Ishikawa (cell line): ENCODE measurements around the gene GNRH2.

Source experiments
- CEBPB ChIP-seq: IDR thresholded peaks from 2 replicates; pipeline ENCODE4 v1.6.1; 2012
- CREB1 ChIP-seq: IDR thresholded peaks from 2 replicates; pipeline ENCODE4 v1.6.1; 2012; ENCODE audit warnings: low read depth
- EGR1 ChIP-seq: IDR thresholded peaks from 2 replicates; pipeline ENCODE4 v1.6.1; 2012
- EP300 ChIP-seq: IDR thresholded peaks from 2 replicates; pipeline ENCODE4 v1.6.1; 2012; ENCODE audit warnings: borderline replicate concordance
- FOXM1 ChIP-seq: IDR thresholded peaks from 2 replicates; pipeline ENCODE4 v1.6.1; 2012; ENCODE audit warnings: low read depth, borderline replicate concordance
- NFIC ChIP-seq: IDR thresholded peaks from 2 replicates; pipeline ENCODE4 v1.6.1; 2012
- RAD21 ChIP-seq: IDR thresholded peaks from 2 replicates; pipeline ENCODE4 v1.6.1; 2012; ENCODE audit warnings: low read depth
- REST ChIP-seq: IDR thresholded peaks from 2 replicates; pipeline ENCODE4 v1.6.1; 2012; ENCODE audit warnings: low read depth, mild to moderate bottlenecking
- TAF1 ChIP-seq: IDR thresholded peaks from 2 replicates; pipeline ENCODE4 v1.6.1; 2012; ENCODE audit warnings: low read depth, mild to moderate bottlenecking
- TCF12 ChIP-seq: IDR thresholded peaks from 2 replicates; pipeline ENCODE4 v1.6.1; 2012; ENCODE audit warnings: low read depth
- TEAD4 ChIP-seq: IDR thresholded peaks from 2 replicates; pipeline ENCODE4 v1.6.1; 2012
- YY1 ChIP-seq: IDR thresholded peaks from 2 replicates; pipeline ENCODE4 v1.6.1; 2012; ENCODE audit warnings: low read depth
- ZBTB7A ChIP-seq: IDR thresholded peaks from 2 replicates; pipeline ENCODE4 v1.6.1; 2012; ENCODE audit warnings: low read depth
- TF ChIP-seq, protein P1 (sequence below): IDR thresholded peaks from 2 replicates; pipeline ENCODE4 v1.6.1; 2012
- TF ChIP-seq, protein P2 (sequence below): IDR thresholded peaks from 2 replicates; pipeline ENCODE4 v1.6.1; 2012

The GNRH2 gene

GRCh38 chr20:3067139-3068014, 24.0 kb downstream of the GNRH2 start:
- TF ChIP-seq CREB1 (no peak), YY1 (no peak), TCF12 (no peak)
- TF ChIP-seq, protein P1, sequence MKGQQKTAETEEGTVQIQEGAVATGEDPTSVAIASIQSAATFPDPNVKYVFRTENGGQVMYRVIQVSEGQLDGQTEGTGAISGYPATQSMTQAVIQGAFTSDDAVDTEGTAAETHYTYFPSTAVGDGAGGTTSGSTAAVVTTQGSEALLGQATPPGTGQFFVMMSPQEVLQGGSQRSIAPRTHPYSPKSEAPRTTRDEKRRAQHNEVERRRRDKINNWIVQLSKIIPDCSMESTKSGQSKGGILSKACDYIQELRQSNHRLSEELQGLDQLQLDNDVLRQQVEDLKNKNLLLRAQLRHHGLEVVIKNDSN, result no peak

DNA sequence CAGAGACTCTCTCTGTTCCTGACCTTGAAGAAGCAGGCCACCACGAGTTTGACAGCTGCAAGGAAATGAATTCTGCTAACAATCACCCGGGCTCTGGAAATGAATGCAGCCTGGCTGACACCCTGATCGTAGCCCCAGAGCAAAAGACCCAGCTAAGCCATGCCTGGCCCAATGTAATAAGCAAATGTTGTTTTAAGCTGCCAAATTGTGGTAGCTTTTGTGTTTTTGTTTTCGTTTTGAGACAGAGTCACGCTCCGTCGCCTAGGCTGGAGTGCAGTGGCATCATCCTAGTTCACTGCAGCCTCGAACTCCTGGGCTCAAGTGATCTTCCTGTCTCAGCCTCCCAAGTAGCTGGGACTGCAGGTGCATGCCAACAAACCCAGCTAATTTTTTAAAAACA, 24.7 kb downstream of the GNRH2 start:
- TF ChIP-seq TAF1, result no peak
- TF ChIP-seq REST, result no peak
- no peak for TF ChIP-seq CEBPB

DNA sequence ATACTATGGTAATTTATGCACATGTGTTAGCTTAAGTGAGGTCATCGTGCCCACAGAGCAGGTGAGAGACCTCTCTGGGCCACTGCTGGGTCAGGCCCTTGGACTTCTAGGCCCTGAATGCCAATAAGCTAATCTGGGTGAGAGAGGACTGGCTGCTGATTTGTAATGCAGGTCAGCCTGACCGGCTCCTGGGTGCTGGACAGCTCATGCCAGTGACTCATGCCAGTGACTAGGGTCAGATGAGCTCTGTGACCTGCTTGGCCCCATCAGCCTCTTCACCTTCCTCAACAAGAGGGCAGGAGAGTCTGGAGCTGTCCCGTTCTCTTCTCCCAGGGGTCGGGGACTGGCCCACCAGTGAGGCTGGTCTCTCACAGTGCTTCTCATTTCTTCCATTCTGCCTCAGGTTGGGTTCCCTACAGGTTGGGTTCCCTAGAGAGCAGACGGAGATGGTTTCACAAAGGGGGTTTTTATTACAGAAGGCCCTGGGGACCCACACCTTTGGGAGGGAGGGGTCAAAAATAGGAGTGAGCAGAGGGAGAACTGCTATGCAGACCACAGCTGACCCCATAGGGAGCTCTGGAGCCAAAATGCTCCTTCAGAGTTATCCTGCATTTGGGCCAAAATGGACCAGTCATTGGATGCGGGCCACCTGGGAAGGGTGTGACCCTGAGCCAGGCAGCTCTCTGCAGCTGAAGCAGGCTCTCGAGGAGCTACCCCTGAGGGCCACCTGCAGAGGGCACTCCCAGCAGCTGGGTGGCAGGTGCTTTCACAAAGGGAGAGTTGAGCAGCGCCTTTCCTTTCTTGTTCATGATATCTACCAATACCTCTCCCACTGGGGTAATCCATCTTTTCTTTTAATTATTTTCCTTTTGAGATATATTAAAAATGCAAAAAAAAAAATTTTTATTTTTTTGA, 25.8 kb downstream of the GNRH2 start:
- TF ChIP-seq, protein P2, sequence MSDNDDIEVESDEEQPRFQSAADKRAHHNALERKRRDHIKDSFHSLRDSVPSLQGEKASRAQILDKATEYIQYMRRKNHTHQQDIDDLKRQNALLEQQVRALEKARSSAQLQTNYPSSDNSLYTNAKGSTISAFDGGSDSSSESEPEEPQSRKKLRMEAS, result no peak
- TF ChIP-seq REST (peak; percentile 80), RAD21 (peak; percentile 38; the same call in 1 of the 2 replicates), NFIC (no peak), FOXM1 (no peak), TEAD4 (no peak), TAF1 (no peak), CEBPB (no peak), CREB1 (no peak)
- TF ChIP-seq, protein P1, result no peak

GRCh38 chr20:3070725-3071124, 27.3 kb downstream of the GNRH2 start:
- TF ChIP-seq CREB1, result no peak
- no peak for TF ChIP-seq CEBPB
- no peak for TF ChIP-seq FOXM1
- TF ChIP-seq TAF1, result no peak
- no peak for TF ChIP-seq EGR1
- no peak for TF ChIP-seq TCF12
- TF ChIP-seq ZBTB7A, result no peak
- TF ChIP-seq YY1, result no peak
- TF ChIP-seq, protein P2, result no peak
- TF ChIP-seq NFIC, result no peak
- no peak for TF ChIP-seq RAD21
- TF ChIP-seq REST, result no peak
- TF ChIP-seq TEAD4, result no peak

- TF ChIP-seq EP300 (no peak), TAF1 (no peak), REST (no peak), NFIC (no peak), FOXM1 (no peak), RAD21 (no peak), TEAD4 (no peak), EGR1 (no peak), TCF12 (no peak), CEBPB (no peak), YY1 (no peak), CREB1 (no peak)
These were observed 27.8 kb downstream of the GNRH2 start for GRCh38 chr20:3071266-3071609.
